ENCODE data around the gene CHIT1. TPM values are rescaled to one million over a fixed set of nuclear protein-coding genes. Genes with fewer than 3 reads are reported as not detected.

The CHIT1 gene
- total RNA-seq, 2 experiments from 2014 or later = 1.9 to 3.6 TPM

DNA sequence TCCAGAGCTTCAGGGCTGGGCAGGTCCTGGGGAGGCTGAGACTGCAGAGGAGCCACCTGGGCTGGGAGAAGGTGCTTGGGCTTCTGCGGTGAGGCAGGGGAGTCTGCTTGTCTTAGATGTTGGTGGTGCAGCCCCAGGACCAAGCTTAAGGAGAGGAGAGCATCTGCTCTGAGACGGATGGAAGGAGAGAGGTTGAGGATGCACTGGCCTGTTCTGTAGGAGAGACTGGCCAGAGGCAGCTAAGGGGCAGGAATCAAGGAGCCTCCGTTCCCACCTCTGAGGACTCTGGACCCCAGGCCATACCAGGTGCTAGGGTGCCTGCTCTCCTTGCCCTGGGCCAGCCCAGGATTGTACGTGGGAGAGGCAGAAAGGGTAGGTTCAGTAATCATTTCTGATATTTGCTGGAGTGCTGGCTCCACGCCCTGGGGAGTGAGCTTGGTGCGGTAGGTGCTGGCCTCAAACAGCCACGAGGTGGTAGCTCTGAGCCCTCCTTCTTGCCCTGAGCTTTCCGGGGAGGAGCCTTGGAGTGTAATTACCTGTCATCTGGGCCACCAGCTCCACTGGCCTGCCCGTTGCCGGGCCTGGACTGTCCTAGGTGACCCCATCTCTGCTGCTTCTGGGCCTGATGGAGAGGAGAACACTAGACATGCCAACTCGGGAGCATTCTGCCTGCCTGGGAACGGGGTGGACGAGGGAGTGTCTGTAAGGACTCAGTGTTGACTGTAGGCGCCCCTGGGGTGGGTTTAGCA, 63.1 kb downstream of the CHIT1 start:
- Histone ChIP-seq H2AFZ (ENCODE audit: low read length) (no peak overlapping the region), H3K4me2 (ENCODE audit: low read length) (no peak overlapping the region), H3K9me2 (ENCODE audit: insufficient read depth, low read length) (no peaks in the 10 kb centered on the region), H3K9me3 (ENCODE audit: low read length) (no peaks in the 10 kb centered on the region), H3K27ac (ENCODE audit: low read depth, low read length, poor library complexity, severe bottlenecking) (no peak overlapping the region), H3K79me2 (ENCODE audit: insufficient read depth, low read depth, low read length) (no peaks in the 10 kb centered on the region), H3K4me3 (ENCODE audit: low read depth, low read length, poor library complexity, severe bottlenecking) (no peak overlapping the region), H3K36me3 (ENCODE audit: insufficient read depth, low read length) (no peaks in the 10 kb centered on the region), H4K20me1 (ENCODE audit: insufficient read depth, low read length) (no peaks in the 10 kb centered on the region; the same call in 1 of the 2 replicates), H3K4me1 (ENCODE audit: insufficient read depth, low read length, poor library complexity, severe bottlenecking) (no peaks in the 10 kb centered on the region)
- peak; percentile 35 for DNase-seq (ENCODE audit: low spot score)
- no TSS peak for BruUV-seq (replicated peaks)
- CTCF ChIA-PET (ENCODE audit: unreplicated experiment) = interaction anchor here (0.5 to 1.2 kb wide), 5 partner anchors 19 to 125 kb away, joined by 3 read pairs; no protein-coding TSS in a partner anchor
- POLR2A ChIA-PET = no interaction called here
- intact Hi-C loops (cut with micrococcal nuclease; ENCODE audit: unreplicated experiment) = loop anchor here (2.0 kb wide), 1 partner anchor 50 kb away; no protein-coding TSS in a partner anchor
- TF ChIP-seq, protein P1, sequence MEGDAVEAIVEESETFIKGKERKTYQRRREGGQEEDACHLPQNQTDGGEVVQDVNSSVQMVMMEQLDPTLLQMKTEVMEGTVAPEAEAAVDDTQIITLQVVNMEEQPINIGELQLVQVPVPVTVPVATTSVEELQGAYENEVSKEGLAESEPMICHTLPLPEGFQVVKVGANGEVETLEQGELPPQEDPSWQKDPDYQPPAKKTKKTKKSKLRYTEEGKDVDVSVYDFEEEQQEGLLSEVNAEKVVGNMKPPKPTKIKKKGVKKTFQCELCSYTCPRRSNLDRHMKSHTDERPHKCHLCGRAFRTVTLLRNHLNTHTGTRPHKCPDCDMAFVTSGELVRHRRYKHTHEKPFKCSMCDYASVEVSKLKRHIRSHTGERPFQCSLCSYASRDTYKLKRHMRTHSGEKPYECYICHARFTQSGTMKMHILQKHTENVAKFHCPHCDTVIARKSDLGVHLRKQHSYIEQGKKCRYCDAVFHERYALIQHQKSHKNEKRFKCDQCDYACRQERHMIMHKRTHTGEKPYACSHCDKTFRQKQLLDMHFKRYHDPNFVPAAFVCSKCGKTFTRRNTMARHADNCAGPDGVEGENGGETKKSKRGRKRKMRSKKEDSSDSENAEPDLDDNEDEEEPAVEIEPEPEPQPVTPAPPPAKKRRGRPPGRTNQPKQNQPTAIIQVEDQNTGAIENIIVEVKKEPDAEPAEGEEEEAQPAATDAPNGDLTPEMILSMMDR (conservative IDR thresholded peaks at IDR 0.05; ENCODE audit: low read length) = peak; percentile 65
- no peak for TF ChIP-seq EZH2phosphoT487 (IDR thresholded peaks at IDR 0.05; ENCODE audit: borderline replicate concordance, low read depth, low read length)

Other genes with a start within 250 kb of the CHIT1 start
- 92.4 and 99.3 TPM in 2 replicates for gene TMEM183A, start 222.3 kb downstream of the CHIT1 start, total RNA-seq (2014; rRNA removed; shearing (Covaris generic))
- gene TMEM183A, start 222.3 kb downstream of the CHIT1 start, total RNA-seq (2022) = 75.5 and 83.9 TPM in 2 replicates
- gene PPFIA4, start 203.2 kb downstream of the CHIT1 start, total RNA-seq (2014; rRNA removed; shearing (Covaris generic)) = 0.03 and 0.93 TPM in 2 replicates
- 0.55 and 2.7 TPM in 2 replicates for gene PPFIA4, start 203.2 kb downstream of the CHIT1 start, total RNA-seq (2022)
- not detected in 2 replicates for gene MYOG, start 143.7 kb downstream of the CHIT1 start, total RNA-seq (2014; rRNA removed; shearing (Covaris generic))
- gene MYOG, start 143.7 kb downstream of the CHIT1 start, total RNA-seq (2022) = not detected in 2 replicates
- gene ADORA1, start 101.9 kb downstream of the CHIT1 start, total RNA-seq (2014; rRNA removed; shearing (Covaris generic)) = not detected in 2 replicates
- gene ADORA1, start 101.9 kb downstream of the CHIT1 start, total RNA-seq (2022) = not detected in 2 replicates
- not detected in 2 replicates for gene MYBPH, start 53.8 kb downstream of the CHIT1 start, total RNA-seq (2014; rRNA removed; shearing (Covaris generic))
- not detected in 2 replicates for gene MYBPH, start 53.8 kb downstream of the CHIT1 start, total RNA-seq (2022)
- not detected in 2 replicates for gene CHI3L1, start 43.0 kb downstream of the CHIT1 start, total RNA-seq (2014; rRNA removed; shearing (Covaris generic))
- not detected in 2 replicates for gene CHI3L1, start 43.0 kb downstream of the CHIT1 start, total RNA-seq (2022)
- 146 and 156 TPM in 2 replicates for gene BTG2, start 75.8 kb upstream of the CHIT1 start, total RNA-seq (2014; rRNA removed; shearing (Covaris generic))
- 99.5 and 102 TPM in 2 replicates for gene BTG2, start 75.8 kb upstream of the CHIT1 start, total RNA-seq (2022)
- gene FMOD, start 121.4 kb upstream of the CHIT1 start, total RNA-seq (2014; rRNA removed; shearing (Covaris generic)) = 0.05 TPM in 1 of 2 replicates, not detected in the other
- gene FMOD, start 121.4 kb upstream of the CHIT1 start, total RNA-seq (2022) = not detected in 2 replicates
- 0.03 TPM in 1 of 2 replicates, not detected in the other for gene PRELP, start 246.1 kb upstream of the CHIT1 start, total RNA-seq (2014; rRNA removed; shearing (Covaris generic))
- not detected in 2 replicates for gene PRELP, start 246.1 kb upstream of the CHIT1 start, total RNA-seq (2022)

Measured in OCI-LY7 (cell line).